HFFc6 (cell line): ENCODE measurements around the gene GPR27. TPM values are rescaled to one million over a fixed set of nuclear protein-coding genes. Genes with fewer than 3 reads are reported as not detected.

Experiments
- DNase-seq: peaks from one replicate; pipeline ENCODE4 v3.0.0-alpha.2; 2018
- H3K27ac Mint-ChIP-seq: 2 replicates; pipeline ENCODE4 v1.8.0; 2020; ENCODE audit warnings: mild to moderate bottlenecking, mixed read lengths
- H3K27me3 Mint-ChIP-seq: 2 replicates; pipeline ENCODE4 v1.8.0; 2021; ENCODE audit warnings: mild to moderate bottlenecking, moderate library complexity, mixed read lengths; ENCODE audit not compliant: insufficient read depth
- H3K36me3 Mint-ChIP-seq: 2 replicates; pipeline ENCODE4 v1.8.0; 2021; ENCODE audit warnings: low read depth, mixed read lengths
- H3K4me1 Mint-ChIP-seq: 2 replicates; pipeline ENCODE4 v1.8.0; 2020; ENCODE audit warnings: low read depth, mixed read lengths
- H3K4me3 Mint-ChIP-seq: 2 replicates; pipeline ENCODE4 v1.8.0; 2020; ENCODE audit warnings: mild to moderate bottlenecking, moderate library complexity, mixed read lengths
- H3K9me3 Mint-ChIP-seq: 2 replicates; pipeline ENCODE4 v1.8.0; 2020; ENCODE audit warnings: mild to moderate bottlenecking, mixed read lengths
- total RNA-seq, 6 experiments: library from RNA; stranded (reverse); fragmentation: NEBNext Ultra II Directional; extraction: Animal tissue kit (Norgen Biotek cat#: 25700); gene quantifications; 2 replicates in 1 of 6; 3 replicates in 5 of 6; pipeline ENCODE4 v1.2.3, GENCODE V29; 2021
- TF ChIP-seq, protein P1 (sequence below): fragments of 200-600 bp; sonication (generic); IDR thresholded peaks from 2 replicates; pipeline ENCODE4 v1.5.0; 2021; ENCODE audit warnings: antibody characterized with exemption, mild to moderate bottlenecking

GPR27 gene
- total RNA-seq, 6 experiments from 2014 or later = not detected

GRCh38 chr3:71752831-71753700 lies 589 bp upstream of the GPR27 start:
- H3K4me3 Mint-ChIP-seq = no peak overlapping the region
- no peaks in the 10 kb centered on the region for H3K36me3 Mint-ChIP-seq
- no peaks in the 10 kb centered on the region for H3K4me1 Mint-ChIP-seq
- H3K27ac Mint-ChIP-seq = no peak overlapping the region
- no peak for DNase-seq
- peaks cover 36% of the 10 kb centered on the region for H3K27me3 Mint-ChIP-seq
- no peaks in the 10 kb centered on the region for H3K9me3 Mint-ChIP-seq
- TF ChIP-seq, protein P1, sequence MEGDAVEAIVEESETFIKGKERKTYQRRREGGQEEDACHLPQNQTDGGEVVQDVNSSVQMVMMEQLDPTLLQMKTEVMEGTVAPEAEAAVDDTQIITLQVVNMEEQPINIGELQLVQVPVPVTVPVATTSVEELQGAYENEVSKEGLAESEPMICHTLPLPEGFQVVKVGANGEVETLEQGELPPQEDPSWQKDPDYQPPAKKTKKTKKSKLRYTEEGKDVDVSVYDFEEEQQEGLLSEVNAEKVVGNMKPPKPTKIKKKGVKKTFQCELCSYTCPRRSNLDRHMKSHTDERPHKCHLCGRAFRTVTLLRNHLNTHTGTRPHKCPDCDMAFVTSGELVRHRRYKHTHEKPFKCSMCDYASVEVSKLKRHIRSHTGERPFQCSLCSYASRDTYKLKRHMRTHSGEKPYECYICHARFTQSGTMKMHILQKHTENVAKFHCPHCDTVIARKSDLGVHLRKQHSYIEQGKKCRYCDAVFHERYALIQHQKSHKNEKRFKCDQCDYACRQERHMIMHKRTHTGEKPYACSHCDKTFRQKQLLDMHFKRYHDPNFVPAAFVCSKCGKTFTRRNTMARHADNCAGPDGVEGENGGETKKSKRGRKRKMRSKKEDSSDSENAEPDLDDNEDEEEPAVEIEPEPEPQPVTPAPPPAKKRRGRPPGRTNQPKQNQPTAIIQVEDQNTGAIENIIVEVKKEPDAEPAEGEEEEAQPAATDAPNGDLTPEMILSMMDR = no peak

DNA sequence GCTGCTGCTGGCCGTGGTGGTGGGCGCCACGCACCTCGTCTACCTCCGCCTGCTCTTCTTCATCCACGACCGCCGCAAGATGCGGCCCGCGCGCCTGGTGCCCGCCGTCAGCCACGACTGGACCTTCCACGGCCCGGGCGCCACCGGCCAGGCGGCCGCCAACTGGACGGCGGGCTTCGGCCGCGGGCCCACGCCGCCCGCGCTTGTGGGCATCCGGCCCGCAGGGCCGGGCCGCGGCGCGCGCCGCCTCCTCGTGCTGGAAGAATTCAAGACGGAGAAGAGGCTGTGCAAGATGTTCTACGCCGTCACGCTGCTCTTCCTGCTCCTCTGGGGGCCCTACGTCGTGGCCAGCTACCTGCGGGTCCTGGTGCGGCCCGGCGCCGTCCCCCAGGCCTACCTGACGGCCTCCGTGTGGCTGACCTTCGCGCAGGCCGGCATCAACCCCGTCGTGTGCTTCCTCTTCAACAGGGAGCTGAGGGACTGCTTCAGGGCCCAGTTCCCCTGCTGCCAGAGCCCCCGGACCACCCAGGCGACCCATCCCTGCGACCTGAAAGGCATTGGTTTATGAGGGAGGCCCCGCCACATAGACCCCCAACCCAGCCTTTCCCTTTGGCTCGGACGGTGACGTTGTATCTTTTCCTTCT lies 1.1 kb downstream of the GPR27 start:
- H3K27ac Mint-ChIP-seq = no peak overlapping the region
- H3K4me1 Mint-ChIP-seq = no peaks in the 10 kb centered on the region
- no peaks in the 10 kb centered on the region for H3K36me3 Mint-ChIP-seq
- H3K9me3 Mint-ChIP-seq = no peaks in the 10 kb centered on the region
- TF ChIP-seq, protein P1 = no peak
- H3K27me3 Mint-ChIP-seq = peaks cover 35% of the 10 kb centered on the region
- no peak for DNase-seq
- no peak overlapping the region for H3K4me3 Mint-ChIP-seq

- Mint-ChIP-seq H3K4me3 (no peak overlapping the region), H3K27ac (no peak overlapping the region), H3K9me3 (no peaks in the 10 kb centered on the region), H3K27me3 (peaks cover 34% of the 10 kb centered on the region), H3K4me1 (no peaks in the 10 kb centered on the region), H3K36me3 (no peaks in the 10 kb centered on the region)
- TF ChIP-seq, protein P1 = no peak
- DNase-seq = no peak
Measured at GRCh38 chr3:71758091-71758490, 4.4 kb downstream of the GPR27 start.

GRCh38 chr3:71759401-71759800 lies 5.7 kb downstream of the GPR27 start:
- Mint-ChIP-seq H3K9me3 (no peaks in the 10 kb centered on the region), H3K27ac (no peak overlapping the region), H3K36me3 (no peaks in the 10 kb centered on the region), H3K4me3 (no peak overlapping the region), H3K4me1 (no peaks in the 10 kb centered on the region), H3K27me3 (peaks cover 37% of the 10 kb centered on the region)
- DNase-seq = no peak
- TF ChIP-seq, protein P1 = no peak

DNA sequence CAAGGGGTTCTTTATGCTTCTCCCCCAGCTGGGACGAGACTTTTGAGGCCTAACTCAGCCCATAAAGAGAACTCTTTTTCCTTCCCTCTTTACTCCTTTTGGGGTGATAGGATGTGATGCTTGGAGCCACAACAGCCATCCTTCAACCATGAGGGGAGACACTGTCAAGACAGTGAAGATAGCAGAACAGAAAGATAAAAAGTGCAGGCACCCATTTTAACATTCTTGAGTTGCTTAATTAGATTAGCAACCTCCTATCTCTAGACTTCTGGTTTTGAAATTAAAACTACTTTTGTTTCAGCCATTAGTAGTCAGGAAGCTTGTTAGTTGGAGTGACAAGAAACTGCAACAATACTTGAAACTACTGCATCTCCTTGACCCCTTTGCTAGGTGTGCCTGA lies 6.5 kb downstream of the GPR27 start:
- no peaks in the 10 kb centered on the region for H3K9me3 Mint-ChIP-seq
- H3K36me3 Mint-ChIP-seq = no peaks in the 10 kb centered on the region
- TF ChIP-seq, protein P1 = no peak
- H3K27me3 Mint-ChIP-seq = peaks cover 35% of the 10 kb centered on the region
- no peak overlapping the region for H3K4me3 Mint-ChIP-seq
- no peak for DNase-seq
- no peaks in the 10 kb centered on the region for H3K4me1 Mint-ChIP-seq
- H3K27ac Mint-ChIP-seq = no peak overlapping the region
